Caco-2 (cell line): ENCODE data around the gene GAPDHS. TPM values are rescaled to one million over a fixed set of nuclear protein-coding genes. Genes with fewer than 3 reads are reported as not detected.

Experiments
- BruUV-seq: library from RNA; stranded (reverse); fragments of 400-500 nt; replicated peaks from 2 replicates; lab custom pipeline; 2021; lab: Mats Ljungman, UMichigan
- CTCF ChIA-PET: fragments of 300-600 bp; sonication (Branson Sonifier 250); formaldehyde crosslinking; loops from one replicate; lab custom pipeline; 2022; ENCODE audit warnings: antibody characterized with exemption; lab: Charles Lee
- POLR2A ChIA-PET: fragments of 300-600 bp; sonication (Branson Sonifier 250); formaldehyde crosslinking; loops from one replicate; lab custom pipeline; 2022; ENCODE audit warnings: antibody characterized with exemption; lab: Charles Lee
- DNase-seq, 2 experiments: peaks; one replicate each; pipeline versions ENCODE4 v3.0.0 to v3.0.0-alpha.2; 2020 to 2022
- H3K27me3 ChIP-seq: replicated peaks from 2 replicates; pipeline ENCODE4 v1.6.0; 2011; ENCODE audit warnings: low read length; ENCODE audit not compliant: control insufficient read depth, insufficient read depth
- H3K36me3 ChIP-seq: 2 replicates; pipeline ENCODE4 v1.5.1; 2011; ENCODE audit warnings: low read length; ENCODE audit not compliant: control insufficient read depth, insufficient read depth
- H3K4me1 ChIP-seq: fragments of 250-450 bp; sonication (Bioruptor Pico); 2 replicates; pipeline ENCODE4 v1.5.1; 2020; ENCODE audit warnings: mild to moderate bottlenecking
- H3K4me3 ChIP-seq: 2 replicates; pipeline ENCODE4 v1.5.1; 2011; ENCODE audit warnings: low read depth, mild to moderate bottlenecking, control low read depth, low read length
- H3K9me3 ChIP-seq: fragments of 250-450 bp; sonication (Bioruptor Pico); 2 replicates; pipeline ENCODE4 v1.5.1; 2020; ENCODE audit warnings: mild to moderate bottlenecking, moderate library complexity
- H3K27ac Mint-ChIP-seq: one replicate; pipeline ENCODE4 v1.8.0; 2022; ENCODE audit warnings: mixed read lengths; ENCODE audit not compliant: unreplicated experiment
- H3K27me3 Mint-ChIP-seq: one replicate; pipeline ENCODE4 v1.8.0; 2022; ENCODE audit warnings: mixed read lengths; ENCODE audit not compliant: insufficient read depth, unreplicated experiment
- H3K36me3 Mint-ChIP-seq: one replicate; pipeline ENCODE4 v1.8.0; 2022; ENCODE audit warnings: mild to moderate bottlenecking, mixed read lengths; ENCODE audit not compliant: insufficient read depth, unreplicated experiment
- H3K4me1 Mint-ChIP-seq: one replicate; pipeline ENCODE4 v1.8.0; 2022; ENCODE audit warnings: low read depth, mixed read lengths; ENCODE audit not compliant: unreplicated experiment
- H3K4me3 Mint-ChIP-seq: one replicate; pipeline ENCODE4 v1.8.0; 2022; ENCODE audit warnings: mild to moderate bottlenecking, moderate library complexity, mixed read lengths; ENCODE audit not compliant: unreplicated experiment
- H3K9me3 Mint-ChIP-seq: one replicate; pipeline ENCODE4 v1.8.0; 2022; ENCODE audit warnings: mixed read lengths; ENCODE audit not compliant: unreplicated experiment
- CTCF ChIP-seq, 2 experiments: fragments of 200-600 bp in 1 of 2; IDR thresholded peaks; 1 replicate in 1 of 2; 2 replicates in 1 of 2; pipeline versions ENCODE4 v1.5.1 to v1.8.0; 2011 to 2022; ENCODE audit warnings: antibody characterized with exemption in 1 of 2, control low read depth in 1 of 2, inconsistent platforms in 1 of 2, low read depth in 1 of 2, low read length in 1 of 2, mild to moderate bottlenecking in 1 of 2, moderate library complexity in 1 of 2; ENCODE audit not compliant: insufficient read depth in 1 of 2, severe bottlenecking in 1 of 2, unreplicated experiment in 1 of 2
- intact Hi-C: fragments of 100-400 bp; cut with micrococcal nuclease; formaldehyde crosslinking; loops from one replicate; pipeline ENCODE4 v1.10.0; 2022; ENCODE audit not compliant: unreplicated experiment
- total RNA-seq: library from RNA; stranded (reverse); gene quantifications from 2 replicates; pipeline ENCODE4 v1.2.3, GENCODE V29; 2022

The GAPDHS gene
- total RNA-seq, 1 experiment from 2014 or later: not detected

- ChIA-PET CTCF (interaction anchor here (0.6 kb wide), 1 partner anchor 139 kb away, joined by 3 read pairs; no protein-coding TSS in a partner anchor), POLR2A (no interaction called here)
- H3K4me1 Mint-ChIP-seq: peaks cover 10% of the 10 kb centered on the region
- no peaks in the 10 kb centered on the region for H3K9me3 Mint-ChIP-seq
- no TSS peak for BruUV-seq
- H3K4me3 ChIP-seq: no peak overlapping the region
- no peaks in the 10 kb centered on the region for H3K9me3 ChIP-seq
- no peaks in the 10 kb centered on the region for H3K27me3 Mint-ChIP-seq
- no peak overlapping the region for H3K4me3 Mint-ChIP-seq
- no peaks in the 10 kb centered on the region for H3K36me3 ChIP-seq
- H3K4me1 ChIP-seq: peaks cover 18% of the 10 kb centered on the region
- no peaks in the 10 kb centered on the region for H3K27me3 ChIP-seq
- no peak overlapping the region for H3K27ac Mint-ChIP-seq
- intact Hi-C loops: no loop called here
- DNase-seq: no peak
- peaks cover 2% of the 10 kb centered on the region for H3K36me3 Mint-ChIP-seq
- TF ChIP-seq CTCF (IDR thresholded peaks at IDR 0.05; ENCODE audit: insufficient read depth in 1 of 2, low read depth in 1 of 2, low read length in 1 of 2, severe bottlenecking in 1 of 2, unreplicated experiment in 1 of 2): no peak
Observed at GRCh38 chr19:35491836-35492360, 41.4 kb upstream of the GAPDHS start.

- ChIA-PET POLR2A (no interaction called here), CTCF (no interaction called here)
- Mint-ChIP-seq H3K4me1 (no peaks in the 10 kb centered on the region), H3K4me3 (no peak overlapping the region), H3K36me3 (peaks cover 12% of the 10 kb centered on the region), H3K27ac (no peak overlapping the region), H3K9me3 (no peaks in the 10 kb centered on the region), H3K27me3 (no peaks in the 10 kb centered on the region)
- intact Hi-C loops: no loop called here
- H3K9me3 ChIP-seq: no peaks in the 10 kb centered on the region
- BruUV-seq: no TSS peak
- no peaks in the 10 kb centered on the region for H3K36me3 ChIP-seq
- DNase-seq: no peak
- no peak for TF ChIP-seq CTCF (IDR thresholded peaks at IDR 0.05; ENCODE audit: insufficient read depth in 1 of 2, low read depth in 1 of 2, low read length in 1 of 2, severe bottlenecking in 1 of 2, unreplicated experiment in 1 of 2)
- no peak overlapping the region for H3K4me3 ChIP-seq
- H3K4me1 ChIP-seq: peaks cover 8% of the 10 kb centered on the region
- no peaks in the 10 kb centered on the region for H3K27me3 ChIP-seq
Observed at GRCh38 chr19:35493971-35494370, 39.3 kb upstream of the GAPDHS start.

GRCh38 chr19:35495107-35496064 lies 37.9 kb upstream of the GAPDHS start:
- Histone ChIP-seq H3K4me3 (0 out of 2 replicates have a peak overlapping the region, but pooled peaks have one; percentile 4), H3K9me3 (no peaks in the 10 kb centered on the region), H3K4me1 (peaks cover 8% of the 10 kb centered on the region), H3K36me3 (no peaks in the 10 kb centered on the region; the same call in 1 of the 2 replicates), H3K27me3 (no peaks in the 10 kb centered on the region)
- peak; percentile 72 to 78 for DNase-seq
- intact Hi-C loops: loop anchor here (1.0 kb wide), 1 partner anchor 143 kb away; no protein-coding TSS in a partner anchor
- H3K9me3 Mint-ChIP-seq: no peaks in the 10 kb centered on the region
- ChIA-PET POLR2A (interaction anchor here (0.6 to 1.0 kb wide), 3 partner anchors 9 to 238 kb away, joined by 3 to 6 read pairs (median 6); no protein-coding TSS in a partner anchor), CTCF (interaction anchor here (0.6 to 1.5 kb wide), 20 partner anchors 8 to 226 kb away, joined by 3 to 33 read pairs (median 4); partner anchors contain the start of gene FFAR1)
- no peaks in the 10 kb centered on the region for H3K4me1 Mint-ChIP-seq
- no peaks in the 10 kb centered on the region for H3K27me3 Mint-ChIP-seq
- H3K27ac Mint-ChIP-seq: peak overlapping the region; percentile 16
- H3K36me3 Mint-ChIP-seq: peaks cover 25% of the 10 kb centered on the region
- H3K4me3 Mint-ChIP-seq: peak overlapping the region; percentile 39
- TF ChIP-seq CTCF (IDR thresholded peaks at IDR 0.05; ENCODE audit: insufficient read depth in 1 of 2, low read depth in 1 of 2, low read length in 1 of 2, severe bottlenecking in 1 of 2, unreplicated experiment in 1 of 2): peak; percentile 96 to 98
- BruUV-seq: no TSS peak
